Subcutaneous abdominal adipose tissue (tissue), 5 donors: ENCODE data around the gene TBC1D12.
"Not testable (repeated sequence)": the region's sequence is repeated elsewhere in the genome, so short reads cannot be mapped to it uniquely, and the experiment has no call there.

Experiments used
- H3K27ac ChIP-seq: one replicate; pipeline ENCODE4 v1.7.0; 2013; ENCODE audit warnings: low read depth, mild to moderate bottlenecking, inconsistent platforms, low read length, moderate library complexity
- H3K27me3 ChIP-seq, 5 donors: one replicate each; pipeline ENCODE4 v1.7.0; 2013; ENCODE audit warnings: low read length in 5 of 5, inconsistent platforms in 1 of 5; ENCODE audit not compliant: control insufficient read depth in 5 of 5, insufficient read depth in 4 of 5
- H3K36me3 ChIP-seq, 5 donors: one replicate each; pipeline ENCODE4 v1.7.0; 2013; ENCODE audit warnings: low read length in 5 of 5; ENCODE audit not compliant: control insufficient read depth in 5 of 5, insufficient read depth in 5 of 5
- H3K4me1 ChIP-seq, 5 donors: one replicate each; pipeline ENCODE4 v1.7.0; 2013; ENCODE audit warnings: low read length in 5 of 5, mild to moderate bottlenecking in 3 of 5, moderate library complexity in 1 of 5; ENCODE audit not compliant: control insufficient read depth in 5 of 5, insufficient read depth in 5 of 5
- H3K4me3 ChIP-seq, 5 donors: one replicate each; pipeline ENCODE4 v1.7.0; 2013; ENCODE audit warnings: low read length in 5 of 5, low read depth in 1 of 5
- H3K9ac ChIP-seq, 5 donors: one replicate each; pipeline ENCODE4 v1.7.0; 2013; ENCODE audit warnings: low read length in 5 of 5, mild to moderate bottlenecking in 4 of 5, moderate library complexity in 3 of 5
- H3K9me3 ChIP-seq, 5 donors: one replicate each; pipeline ENCODE4 v1.7.0; 2013; ENCODE audit warnings: low read length in 5 of 5; ENCODE audit not compliant: control insufficient read depth in 5 of 5
- donor health status: healthy.
- donor health status: healthy.
- donor health status: healthy.
- donor health status: healthy.
- donor health status: healthy.

Gene TBC1D12

DNA sequence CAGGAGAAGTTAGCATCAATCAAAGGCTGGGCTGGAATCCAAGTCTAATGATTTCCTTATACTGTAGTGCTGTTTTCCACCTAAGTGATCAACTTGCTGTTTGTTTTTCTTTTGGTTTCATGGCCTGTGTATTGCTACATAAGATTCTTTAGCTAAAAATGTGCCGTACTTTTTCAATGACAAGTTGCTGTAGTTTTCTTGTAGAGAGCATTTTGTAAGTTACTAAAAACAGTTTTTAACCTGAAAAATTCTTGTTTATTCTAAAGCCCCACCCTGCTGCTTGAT is 144.5 kb downstream of the TBC1D12 start:
- H3K27ac ChIP-seq = no peak overlapping the region
- H3K36me3 ChIP-seq = no peaks in the 10 kb centered on the region
- H3K4me1 ChIP-seq = peaks cover 2 to 24% (median 17%) of the 10 kb centered on the region in 5 donors
- H3K9me3 ChIP-seq = no peaks in the 10 kb centered on the region
- peak overlapping the region in 1 of 5 donors; percentile 87 for H3K4me3 ChIP-seq
- peak overlapping the region in 1 of 5 donors; percentile 83 for H3K9ac ChIP-seq
- H3K27me3 ChIP-seq = peaks cover 0 to 2% (median 0%) of the 10 kb centered on the region in 5 donors

DNA sequence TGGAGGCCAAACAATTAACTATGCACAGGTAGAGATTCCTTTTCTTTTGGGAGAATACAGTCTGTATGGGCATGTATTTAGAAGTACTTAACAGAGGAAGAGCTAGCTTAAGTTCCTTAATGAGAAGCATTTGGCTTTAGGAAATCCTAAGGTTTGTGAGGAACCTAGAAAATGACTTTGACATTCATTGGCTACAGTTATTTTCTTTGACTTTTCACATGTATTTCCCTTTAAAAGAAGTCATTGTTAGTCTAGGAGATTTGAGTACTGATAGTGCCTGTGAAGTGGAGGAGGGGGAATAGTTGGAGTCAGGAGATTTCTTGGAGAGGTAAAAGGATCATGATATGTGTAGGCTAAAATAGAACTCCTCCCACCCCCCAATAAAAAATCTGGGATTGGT is 146.9 kb downstream of the TBC1D12 start:
- no peaks in the 10 kb centered on the region for H3K27me3 ChIP-seq
- H3K9ac ChIP-seq = no peak overlapping the region
- peaks cover 2 to 24% (median 17%) of the 10 kb centered on the region in 5 donors for H3K4me1 ChIP-seq
- no peaks in the 10 kb centered on the region for H3K36me3 ChIP-seq
- H3K4me3 ChIP-seq = no peak overlapping the region
- H3K27ac ChIP-seq = no peak overlapping the region
- no peaks in the 10 kb centered on the region for H3K9me3 ChIP-seq

DNA sequence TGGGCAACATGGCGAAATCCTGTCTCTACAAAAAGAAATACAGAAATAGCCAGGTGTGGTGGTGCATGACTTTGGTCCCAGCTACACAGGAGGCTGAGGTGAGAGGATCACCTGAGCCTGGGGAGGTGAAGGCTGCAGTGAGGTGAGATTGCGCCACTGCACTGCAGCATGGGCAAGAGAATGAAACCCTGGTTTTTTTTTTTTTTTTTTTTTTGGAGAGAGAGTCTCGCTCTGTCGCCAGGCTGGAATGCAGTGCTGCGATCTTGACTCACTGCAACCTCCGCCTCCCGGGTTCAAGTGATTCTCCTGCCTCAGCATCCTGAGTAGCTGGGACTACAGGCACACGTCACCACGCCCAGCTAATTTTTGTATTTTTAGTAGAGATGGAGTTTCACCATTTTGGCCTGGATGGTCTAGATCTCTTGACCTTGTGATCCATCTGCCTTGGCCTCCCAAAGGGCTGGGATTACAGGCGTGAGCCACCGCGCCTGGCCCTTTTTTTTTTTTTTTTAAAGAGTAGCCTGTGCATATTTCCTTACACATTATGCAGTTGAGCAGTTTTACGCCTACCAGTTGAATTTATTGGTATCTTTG is 165.5 kb downstream of the TBC1D12 start:
- not testable (repeated sequence) for H3K36me3 ChIP-seq, H3K27me3 ChIP-seq, H3K27ac ChIP-seq, H3K4me1 ChIP-seq, H3K4me3 ChIP-seq, H3K9me3 ChIP-seq, H3K9ac ChIP-seq

DNA sequence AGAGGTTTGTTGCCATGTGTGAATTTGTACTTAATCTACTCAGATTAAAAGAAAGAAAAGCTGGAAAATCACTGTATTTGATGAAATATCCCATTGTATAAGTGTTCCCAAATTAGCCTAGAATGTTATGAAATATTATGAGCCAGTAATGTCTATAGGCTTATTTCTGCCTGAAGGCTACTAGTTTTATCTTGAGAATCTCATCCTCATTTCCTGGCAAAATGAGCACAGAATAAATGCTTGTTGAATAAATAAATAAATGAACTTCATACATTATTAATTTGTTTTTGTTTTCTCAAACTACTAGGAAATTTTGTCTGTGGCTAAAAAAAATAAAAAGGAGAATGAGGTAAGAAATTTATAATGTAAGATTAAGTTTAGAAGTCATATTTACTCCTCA is 168.7 kb downstream of the TBC1D12 start:
- no peak overlapping the region for H3K4me3 ChIP-seq
- H3K9me3 ChIP-seq = no peaks in the 10 kb centered on the region
- no peaks in the 10 kb centered on the region for H3K36me3 ChIP-seq
- H3K27me3 ChIP-seq = no peaks in the 10 kb centered on the region
- H3K4me1 ChIP-seq = no peaks in the 10 kb centered on the region
- H3K27ac ChIP-seq = no peak overlapping the region
- no peak overlapping the region for H3K9ac ChIP-seq

DNA sequence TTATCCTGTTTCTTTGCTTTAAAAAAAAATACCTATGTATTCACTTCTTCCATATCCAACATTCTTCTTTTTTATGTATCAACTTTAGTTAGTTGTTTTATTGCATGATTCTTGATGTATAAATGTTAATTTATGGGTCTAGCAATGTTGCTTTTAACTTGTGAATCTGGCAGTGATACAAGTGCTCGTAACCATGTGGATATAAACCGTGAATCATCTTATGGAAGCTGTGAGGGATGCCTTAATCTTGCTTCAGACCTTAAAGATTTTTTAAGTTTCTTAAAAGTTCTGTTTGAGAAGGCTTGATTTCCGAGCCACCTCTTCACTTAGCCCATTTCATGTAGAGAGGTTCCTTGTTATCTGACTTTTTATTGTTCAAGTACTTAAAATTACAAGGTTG is 169.2 kb downstream of the TBC1D12 start:
- Histone ChIP-seq H3K4me3 (no peak overlapping the region), H3K36me3 (no peaks in the 10 kb centered on the region), H3K9ac (no peak overlapping the region), H3K27me3 (no peaks in the 10 kb centered on the region), H3K4me1 (no peaks in the 10 kb centered on the region), H3K9me3 (no peaks in the 10 kb centered on the region), H3K27ac (no peak overlapping the region)

DNA sequence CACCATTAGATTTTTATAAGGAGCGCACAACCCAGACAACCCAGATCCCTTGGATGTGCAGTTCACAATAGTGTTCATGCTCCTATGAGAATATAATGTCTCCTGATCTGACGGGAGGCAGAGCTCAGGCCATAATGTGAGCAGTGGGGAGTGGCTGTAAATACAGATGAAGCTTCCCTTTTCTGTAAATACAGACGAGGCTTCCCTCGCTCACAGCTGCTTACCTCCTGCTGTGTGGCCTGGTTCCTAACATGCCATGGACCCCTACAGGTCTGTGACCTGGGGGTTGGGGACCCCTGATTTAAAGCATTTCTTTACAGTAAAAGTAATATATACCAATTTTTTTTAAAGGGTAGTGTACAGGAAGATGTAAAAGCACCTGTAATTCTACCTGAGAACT is 176.4 kb downstream of the TBC1D12 start:
- Histone ChIP-seq H3K9me3 (no peaks in the 10 kb centered on the region), H3K4me3 (no peak overlapping the region), H3K27ac (no peak overlapping the region), H3K4me1 (no peaks in the 10 kb centered on the region), H3K9ac (no peak overlapping the region), H3K36me3 (no peaks in the 10 kb centered on the region), H3K27me3 (no peaks in the 10 kb centered on the region)

DNA sequence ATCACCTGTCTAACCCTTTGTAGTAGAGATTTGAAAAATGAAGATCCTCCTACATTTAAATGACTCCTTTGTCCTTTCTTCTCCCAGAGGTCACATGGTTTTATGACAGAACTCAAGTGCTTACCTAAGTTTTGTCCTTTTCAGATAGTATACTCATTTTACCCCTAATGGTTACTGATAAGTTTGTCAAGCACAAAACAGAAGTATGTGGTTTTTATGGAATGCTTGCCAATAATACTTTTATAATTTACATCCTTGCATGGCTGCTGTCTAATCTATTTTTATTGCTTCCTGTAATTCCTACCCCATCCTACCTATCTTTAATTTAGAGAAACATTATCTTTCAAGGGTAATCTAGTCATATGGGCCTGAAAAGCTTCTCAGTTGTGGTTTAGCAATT is 180.8 kb downstream of the TBC1D12 start:
- Histone ChIP-seq H3K9me3 (no peaks in the 10 kb centered on the region), H3K27me3 (no peaks in the 10 kb centered on the region), H3K4me3 (no peak overlapping the region), H3K36me3 (no peaks in the 10 kb centered on the region), H3K4me1 (no peaks in the 10 kb centered on the region), H3K9ac (no peak overlapping the region), H3K27ac (no peak overlapping the region)
